K562 (cell line): ENCODE measurements around the gene GNAT3. TPM values are rescaled to one million over a fixed set of nuclear protein-coding genes. Genes with fewer than 3 reads are reported as not detected.

ENCODE experiments used
- ATAC-seq: fragments of 200-7000 bp; cut with Tn5 transposase; 3 replicates; pipeline ENCODE4 v1.9.1; 2020; ENCODE audit warnings: moderate library complexity
- BruUV-seq: library from RNA; stranded (reverse); fragments of 400-500 nt; replicated peaks from 2 replicates; lab custom pipeline; 2021; lab: Mats Ljungman, UMichigan
- CTCF ChIA-PET: fragments of 300-600 bp; formaldehyde crosslinking; extraction: SDS; loops from one replicate; lab custom pipeline; 2021; ENCODE audit warnings: low intra/inter-chr PET ratio; lab: Yijun Ruan, JAX
- POLR2A ChIA-PET: fragments of 300-600, 350-650 bp; sonication (Branson Sonifier 250); formaldehyde crosslinking; extraction: SDS; loops from one replicate; lab custom pipeline; 2021; ENCODE audit warnings: antibody characterized with exemption, inconsistent platforms; lab: Yijun Ruan, JAX
- DNase-seq, 4 experiments: peaks; one replicate each; pipeline versions ENCODE4 v3.0.0 to v3.0.0-alpha.2; 2011 to 2018; ENCODE audit warnings: low spot score in 3 of 4, mixed read lengths in 3 of 4; ENCODE audit errors: extremely low read depth in 1 of 4
- FAIRE-seq: peaks from 2 replicates; lab custom pipeline; 2011; peaks lifted over from hg19 to GRCh38; lab: Jason Lieb, UNC
- H2AFZ ChIP-seq: 2 replicates; pipeline ENCODE4 v1.6.0; 2011; ENCODE audit warnings: low read depth, low read length, control low read depth, inconsistent platforms
- H3K27ac ChIP-seq: fragments of 200-600 bp; 3 replicates; pipeline ENCODE4 v1.8.0; 2011; ENCODE audit warnings: low read depth, mild to moderate bottlenecking, control low read depth, inconsistent platforms, low read length, moderate library complexity, mixed read lengths; ENCODE audit errors: extremely low read depth
- H3K27me3 ChIP-seq, 2 experiments: fragments of 300-600 bp in 1 of 2; 2 replicates in 1 of 2; 3 replicates in 1 of 2; pipeline versions ENCODE4 v1.6.0 to v1.8.0; 2011; ENCODE audit warnings: inconsistent platforms in 2 of 2, low read length in 2 of 2, mild to moderate bottlenecking in 1 of 2, mixed read lengths in 1 of 2, moderate library complexity in 1 of 2; ENCODE audit not compliant: control insufficient read depth in 2 of 2, insufficient read depth in 2 of 2
- H3K36me3 ChIP-seq: fragments of 300-600 bp; 3 replicates; pipeline ENCODE4 v1.8.0; 2011; ENCODE audit warnings: mild to moderate bottlenecking, low read length, inconsistent platforms; ENCODE audit not compliant: control insufficient read depth, insufficient read depth
- H3K4me1 ChIP-seq, 2 experiments: fragments of 200-600 bp in 1 of 2; replicated peaks in 1 of 2; 2 replicates in 1 of 2; 3 replicates in 1 of 2; pipeline versions ENCODE4 v1.5.1 to v1.8.0; 2011; ENCODE audit warnings: inconsistent platforms in 2 of 2, low read length in 2 of 2, mild to moderate bottlenecking in 1 of 2, mixed read lengths in 1 of 2, moderate library complexity in 1 of 2; ENCODE audit not compliant: control insufficient read depth in 2 of 2, insufficient read depth in 2 of 2
- H3K4me2 ChIP-seq: 2 replicates; pipeline ENCODE4 v1.6.1; 2011; ENCODE audit warnings: low read length, control low read depth, inconsistent platforms, mixed read lengths; ENCODE audit not compliant: insufficient read depth
- H3K4me3 ChIP-seq: fragments of 200-600 bp; sonication (generic), shearing (Covaris generic); 2 replicates; pipeline ENCODE4 v1.5.1; 2016; ENCODE audit warnings: control low read depth, inconsistent platforms
- H3K79me2 ChIP-seq: fragments of 200-600 bp; 3 replicates; pipeline ENCODE4 v1.8.0; 2011; ENCODE audit warnings: low read length, inconsistent platforms; ENCODE audit not compliant: control insufficient read depth, insufficient read depth
- H3K9ac ChIP-seq, 2 experiments: 2 replicates each; pipeline versions ENCODE4 v1.6.0 to v1.6.1; 2011; ENCODE audit warnings: low read depth in 2 of 2, low read length in 2 of 2, control low read depth in 1 of 2, inconsistent platforms in 1 of 2, mild to moderate bottlenecking in 1 of 2, mixed read lengths in 1 of 2; ENCODE audit not compliant: insufficient read depth in 1 of 2
- H3K9me1 ChIP-seq: one replicate; pipeline ENCODE4 v1.6.0; 2011; ENCODE audit warnings: inconsistent platforms, mild to moderate bottlenecking, low read length, moderate library complexity; ENCODE audit not compliant: control insufficient read depth, insufficient read depth
- H3K9me3 ChIP-seq: replicated peaks from 2 replicates; pipeline ENCODE4 v1.5.1; 2011; ENCODE audit warnings: low read depth, low read length, inconsistent platforms; ENCODE audit not compliant: control insufficient read depth, insufficient read depth
- H4K20me1 ChIP-seq: replicated peaks from 2 replicates; pipeline ENCODE4 v1.6.1; 2011; ENCODE audit warnings: low read length, inconsistent platforms, mixed read lengths; ENCODE audit not compliant: control insufficient read depth, insufficient read depth
- BRD9 ChIP-seq: fragments of 450-650 bp; IDR thresholded peaks from 2 replicates; pipeline ENCODE4 v1.6.1; 2018; ENCODE audit warnings: low read depth; ENCODE audit not compliant: partially characterized antibody
- CCNT2 ChIP-seq: IDR thresholded peaks from 2 replicates; pipeline ENCODE4 v1.6.1; 2011; ENCODE audit warnings: borderline replicate concordance, low read depth, mild to moderate bottlenecking, moderate library complexity, mixed read lengths, low read length; ENCODE audit not compliant: insufficient read length; ENCODE audit errors: extremely low read depth
- NCOA6 ChIP-seq: fragments of 450-650 bp; IDR thresholded peaks from 2 replicates; pipeline ENCODE4 v1.6.1; 2017; ENCODE audit warnings: mild to moderate bottlenecking
- NKRF ChIP-seq: fragments of 450-650 bp; IDR thresholded peaks from 2 replicates; pipeline ENCODE4 v1.6.1; 2016; ENCODE audit warnings: borderline replicate concordance
- SREBF2 ChIP-seq: sonication (generic); formaldehyde crosslinking; IDR thresholded peaks from 2 replicates; pipeline ENCODE4 v1.4.0; 2020; ENCODE audit warnings: mild to moderate bottlenecking, missing genetic modification reagents
- TFAM ChIP-seq: fragments of 250-450 bp; sonication (Bioruptor Pico); conservative IDR thresholded peaks from 2 replicates; pipeline ENCODE4 v1.5.0; 2021; ENCODE audit warnings: mild to moderate bottlenecking, moderate library complexity
- TRIM25 ChIP-seq: fragments of 450-650 bp; IDR thresholded peaks from 2 replicates; pipeline ENCODE4 v1.7.0; 2016; ENCODE audit warnings: borderline replicate concordance
- ZC3H11A ChIP-seq: IDR thresholded peaks from 2 replicates; pipeline ENCODE4 v1.6.1; 2012; ENCODE audit warnings: low read depth, low read length, improper control_type of control experiment
- ZC3H4 ChIP-seq: sonication (generic); formaldehyde crosslinking; IDR thresholded peaks from 2 replicates; pipeline ENCODE4 v1.9.0; 2021; ENCODE audit warnings: missing genetic modification reagents, borderline replicate concordance
- ZNF3 ChIP-seq: fragments of 250-450 bp; sonication (Bioruptor Pico); IDR thresholded peaks from 2 replicates; pipeline ENCODE4 v1.5.0; 2021; ENCODE audit warnings: mild to moderate bottlenecking, moderate library complexity
- ZNF696 ChIP-seq: fragments of 250-450 bp; sonication (Bioruptor Pico); conservative IDR thresholded peaks from 2 replicates; pipeline ENCODE4 v1.4.0; 2020; ENCODE audit warnings: mild to moderate bottlenecking, moderate library complexity
- ZZZ3 ChIP-seq: fragments of 450-650 bp; IDR thresholded peaks from 2 replicates; pipeline ENCODE4 v1.6.1; 2016; ENCODE audit warnings: antibody characterized with exemption, mild to moderate bottlenecking, moderate library complexity
- WGBS: fragments of 100-300 bp; shearing (Covaris generic); methylation state at CpG from one replicate; pipeline ENCODE4 v1.1.6; 2016; ENCODE audit warnings: low coverage, mixed read lengths; ENCODE audit not compliant: insufficient coverage; ENCODE audit errors: missing lambda C conversion rate; 5-methylcytosine and 5-hydroxymethylcytosine counted together
- in situ Hi-C: fragments of 300-500 bp; cut with MboI; formaldehyde crosslinking; loops from 4 replicates; pipeline ENCODE4 v1.15.0; 2018; ENCODE audit warnings: inconsistent platforms, mixed read lengths
- intact Hi-C: fragments of 100-400 bp; cut with micrococcal nuclease; formaldehyde crosslinking; loops from 2 replicates; pipeline ENCODE4 v1.14.2; 2022
- polyA plus RNA-seq, 8 experiments: library from polyadenylated mRNA; depleted of rRNA in 4 of 8; stranded (reverse) in 5 of 8; unstranded in 3 of 8; fragments of >200 nt; fragmentation: Nextera tagmentation in 2 of 8; fragmentation: Illumina TruSeq in 1 of 8; extraction: Ambion mirVana in 2 of 8; extraction: Trizol in 1 of 8; gene quantifications; 2 replicates each; pipeline versions ENCODE4 v1.2.1 to v1.2.3, GENCODE V29; 2011 to 2014; ENCODE audit warnings: inconsistent platforms in 1 of 8, missing spikeins in 1 of 8
- total RNA-seq, 7 experiments: library from RNA; depleted of rRNA in 6 of 7; stranded (reverse); fragments of >200 nt in 6 of 7; fragmentation: Illumina TruSeq in 2 of 7; extraction: Trizol in 2 of 7; gene quantifications; 2 replicates each; pipeline versions ENCODE4 v1.2.1 to v1.2.3, GENCODE V29; 2011 to 2021; ENCODE audit warnings: low replicate concordance in 1 of 7

The GNAT3 gene
- total and polyA plus RNA-seq, 9 of the 15 experiments (the other 6 are each of a cell fraction or from before 2014, with no cell fraction given): not detected

- H3K4me1 ChIP-seq: no peaks in the 10 kb centered on the region
- no peaks in the 10 kb centered on the region for H3K79me2 ChIP-seq
- H3K36me3 ChIP-seq: no peaks in the 10 kb centered on the region
- no peaks in the 10 kb centered on the region for H3K9me1 ChIP-seq
- no peak overlapping the region for H3K27ac ChIP-seq
- intact Hi-C loops (no loop called here), in situ Hi-C loops (no loop called here)
- H3K4me2 ChIP-seq: no peak overlapping the region
- no peak overlapping the region for H3K4me3 ChIP-seq
- ChIA-PET POLR2A (interaction anchor here (0.5 kb wide), 1 partner anchor 305 kb away, joined by 3 read pairs; no protein-coding TSS in a partner anchor), CTCF (no interaction called here)
- ATAC-seq: no peak
- no TSS peak for BruUV-seq
- H2AFZ ChIP-seq: no peak overlapping the region
- TF ChIP-seq BRD9 (no peak), TFAM (CRISPR knock-in tag) (0 out of 2 replicates have a peak, but pooled peaks have one; percentile 43), ZNF696 (CRISPR knock-in tag) (no peak)
- no peaks in the 10 kb centered on the region for H3K9me3 ChIP-seq
- no peaks in the 10 kb centered on the region for H3K27me3 ChIP-seq
- no peak for FAIRE-seq
- 0% methylated on average over 4 of the region's 4 CpGs for WGBS
- DNase-seq: no peak
- H3K9ac ChIP-seq: no peak overlapping the region
- H4K20me1 ChIP-seq: no peaks in the 10 kb centered on the region
Observed at GRCh38 chr7:80498481-80499349, 13.1 kb downstream of the GNAT3 start.

GRCh38 chr7:80496586-80496985 lies 15.3 kb downstream of the GNAT3 start:
- Histone ChIP-seq H3K27ac (no peak overlapping the region), H3K4me1 (no peaks in the 10 kb centered on the region), H3K36me3 (no peaks in the 10 kb centered on the region), H4K20me1 (no peaks in the 10 kb centered on the region), H3K9ac (no peak overlapping the region), H3K79me2 (no peaks in the 10 kb centered on the region), H2AFZ (no peak overlapping the region), H3K27me3 (no peaks in the 10 kb centered on the region), H3K9me1 (no peaks in the 10 kb centered on the region), H3K9me3 (no peaks in the 10 kb centered on the region), H3K4me3 (no peak overlapping the region), H3K4me2 (no peak overlapping the region)
- CTCF ChIA-PET: no interaction called here
- intact Hi-C loops: no loop called here
- POLR2A ChIA-PET: no interaction called here
- 2% methylated on average over 3 of the region's 3 CpGs for WGBS
- DNase-seq (no peak), ATAC-seq (no peak), FAIRE-seq (no peak)
- in situ Hi-C loops: no loop called here
- no TSS peak for BruUV-seq
- TF ChIP-seq NKRF (no peak), SREBF2 (CRISPR knock-in tag) (no peak), ZC3H4 (CRISPR knock-in tag) (no peak), NCOA6 (no peak), ZC3H11A (no peak), ZNF3 (no peak), TRIM25 (no peak), ZZZ3 (no peak), CCNT2 (no peak)
